HL-60/S4 treated with retinoic acid at 250 ng/mL for 4 days and 3 days (cell line): ENCODE measurements around the gene MORN1.
"Not testable (repeated sequence)": the region's sequence is repeated elsewhere in the genome, so short reads cannot be mapped to it uniquely, and the experiment has no call there.

Source experiments
- in situ Hi-C: fragments of 300-500 bp; cut with MboI; formaldehyde crosslinking; loops from 2 replicates; pipeline ENCODE4 v1.7.0; 2022; ENCODE audit warnings: low sequenced_read_pairs

The MORN1 gene

DNA sequence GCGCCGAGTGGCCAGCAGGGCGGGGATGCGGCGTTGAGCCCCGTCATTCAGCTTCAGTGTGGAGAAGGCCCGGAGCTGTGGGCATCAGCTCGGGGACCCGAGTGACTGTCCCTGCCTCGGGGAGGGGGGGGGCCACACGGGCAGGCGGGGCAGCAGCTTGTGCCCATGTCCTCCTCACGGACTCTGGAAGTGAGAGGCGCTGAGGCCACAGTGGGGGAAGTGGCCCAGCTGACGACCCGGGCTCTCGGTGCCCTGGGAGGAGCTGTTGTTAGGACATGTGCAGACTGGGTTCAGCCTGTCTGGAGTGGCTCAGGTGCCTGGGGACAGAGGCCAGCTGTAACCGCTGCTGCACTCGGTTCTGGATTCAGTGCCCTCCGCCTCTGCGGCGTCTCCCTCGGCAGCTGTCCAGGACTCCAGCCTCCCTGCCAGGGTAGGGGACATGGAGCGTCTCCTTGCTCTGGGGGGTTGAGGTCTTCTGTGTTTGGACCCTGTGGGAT, 92.2 kb downstream of the MORN1 start:
- in situ Hi-C loops: no loop called here

- in situ Hi-C loops: no loop called here
Measured at GRCh38 chr1:2298685-2299084, 92.7 kb downstream of the MORN1 start.

DNA sequence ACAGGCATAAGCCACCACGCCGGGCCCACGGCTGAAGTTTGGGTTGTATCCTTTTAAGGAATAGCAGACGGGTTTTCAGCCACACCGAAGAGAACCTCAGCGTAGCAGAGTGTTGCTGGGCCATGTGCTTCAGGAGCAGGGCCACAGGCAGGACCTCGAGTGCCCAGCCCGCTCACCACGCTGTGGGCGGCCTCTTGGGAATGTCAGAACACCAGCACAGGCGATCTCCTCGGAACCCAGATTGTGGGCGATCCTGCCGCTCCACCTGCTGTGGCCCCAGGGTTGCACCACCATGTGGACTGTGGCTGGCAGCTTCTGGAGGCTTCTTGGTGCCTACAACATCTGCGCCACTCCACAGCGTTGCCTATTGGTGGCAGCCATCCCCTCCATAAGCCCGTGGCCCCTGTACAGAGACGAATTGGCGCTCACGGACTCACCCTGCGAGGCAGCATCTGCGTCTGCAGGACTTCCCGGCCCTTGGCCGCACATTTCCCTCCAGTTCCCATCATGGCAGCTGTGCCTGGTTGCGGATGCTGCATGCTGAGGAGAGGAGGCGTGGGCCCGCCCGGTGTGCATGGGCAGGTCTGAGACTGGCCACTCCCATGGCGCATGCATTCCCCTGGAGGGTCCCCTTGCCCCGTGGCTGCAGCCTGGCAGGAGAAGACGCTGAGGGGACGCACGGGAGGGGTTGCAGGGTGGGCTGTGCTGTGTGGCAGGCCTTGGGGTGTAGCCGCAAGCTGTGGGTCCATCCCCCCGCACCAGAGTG, 93.9 kb downstream of the MORN1 start:
- in situ Hi-C loops: no loop called here

DNA sequence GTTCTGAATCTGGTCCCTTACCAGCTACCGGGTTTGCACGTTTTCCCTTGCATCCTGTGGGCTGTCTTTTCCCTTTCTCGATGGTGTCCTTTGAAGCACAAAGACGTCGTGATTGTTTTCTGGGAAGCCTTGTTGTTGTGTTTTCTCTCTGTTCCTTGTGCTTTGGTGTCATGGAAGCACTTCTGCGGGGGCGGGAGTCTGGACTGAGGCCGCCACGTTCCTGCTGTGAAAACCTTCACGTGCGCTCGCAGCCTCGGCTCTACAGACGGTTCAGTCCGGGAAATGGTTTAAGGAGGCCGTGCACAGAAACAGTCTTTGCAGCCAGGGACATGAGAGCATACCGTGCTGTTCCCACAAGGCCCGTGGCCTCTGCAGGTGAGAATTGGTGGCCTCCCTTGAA, 94.7 kb downstream of the MORN1 start:
- in situ Hi-C loops: no loop called here

DNA sequence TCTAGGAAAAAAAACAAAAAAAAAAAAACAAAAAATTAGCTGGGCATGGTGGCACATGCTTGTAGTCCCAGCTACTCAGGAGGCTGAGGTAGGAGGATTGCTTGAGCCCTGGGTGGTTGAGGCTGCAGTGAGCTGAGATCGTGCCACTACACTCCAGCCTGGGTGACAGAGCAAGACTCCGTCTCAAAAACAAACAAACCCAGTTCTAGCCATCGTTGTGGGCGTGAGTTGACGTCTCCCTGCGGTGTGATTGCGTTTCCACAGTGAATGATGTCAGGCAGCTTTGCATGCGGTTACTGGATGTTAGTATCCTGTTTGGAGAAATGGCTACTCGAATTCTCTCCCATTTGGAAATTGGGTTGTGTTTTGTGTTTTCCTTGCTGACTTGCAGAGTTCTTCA, 95.1 kb downstream of the MORN1 start:
- in situ Hi-C loops: not testable (repeated sequence)

GRCh38 chr1:2295526-2295925, 95.8 kb downstream of the MORN1 start:
- in situ Hi-C loops: no loop called here

GRCh38 chr1:2294725-2295078, 96.7 kb downstream of the MORN1 start:
- in situ Hi-C loops: no loop called here

- in situ Hi-C loops: no loop called here
Measured at GRCh38 chr1:2294033-2294724, 97.2 kb downstream of the MORN1 start.

- in situ Hi-C loops: no loop called here
Measured at GRCh38 chr1:2292725-2293450, 98.5 kb downstream of the MORN1 start.

GRCh38 chr1:2291577-2291976, 99.8 kb downstream of the MORN1 start:
- in situ Hi-C loops: no loop called here

- in situ Hi-C loops: no loop called here
Measured at GRCh38 chr1:2290595-2291510, 100.5 kb downstream of the MORN1 start.

- in situ Hi-C loops: no loop called here
Measured at GRCh38 chr1:2290171-2290578, 101.2 kb downstream of the MORN1 start.

DNA sequence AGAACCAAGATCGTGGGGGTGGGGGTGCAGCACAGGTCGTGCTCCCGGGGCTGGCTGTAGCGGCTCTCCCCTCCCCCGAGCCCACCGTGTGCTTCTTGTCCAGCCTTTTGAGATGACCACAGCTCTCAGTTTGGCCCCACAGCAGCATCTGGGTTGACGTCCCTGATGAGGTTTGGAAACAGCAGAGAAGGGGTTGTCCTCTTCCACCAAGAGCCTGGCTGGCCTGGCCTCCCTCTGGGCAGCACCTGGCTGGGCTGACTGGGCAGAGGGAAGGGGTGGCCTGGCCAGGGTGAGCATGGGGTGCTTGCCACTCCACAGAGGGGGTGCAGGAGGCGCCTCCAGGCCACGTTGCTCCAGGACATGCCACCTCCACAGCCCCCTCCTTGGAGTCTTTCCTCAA, 101.7 kb downstream of the MORN1 start:
- in situ Hi-C loops: no loop called here

DNA sequence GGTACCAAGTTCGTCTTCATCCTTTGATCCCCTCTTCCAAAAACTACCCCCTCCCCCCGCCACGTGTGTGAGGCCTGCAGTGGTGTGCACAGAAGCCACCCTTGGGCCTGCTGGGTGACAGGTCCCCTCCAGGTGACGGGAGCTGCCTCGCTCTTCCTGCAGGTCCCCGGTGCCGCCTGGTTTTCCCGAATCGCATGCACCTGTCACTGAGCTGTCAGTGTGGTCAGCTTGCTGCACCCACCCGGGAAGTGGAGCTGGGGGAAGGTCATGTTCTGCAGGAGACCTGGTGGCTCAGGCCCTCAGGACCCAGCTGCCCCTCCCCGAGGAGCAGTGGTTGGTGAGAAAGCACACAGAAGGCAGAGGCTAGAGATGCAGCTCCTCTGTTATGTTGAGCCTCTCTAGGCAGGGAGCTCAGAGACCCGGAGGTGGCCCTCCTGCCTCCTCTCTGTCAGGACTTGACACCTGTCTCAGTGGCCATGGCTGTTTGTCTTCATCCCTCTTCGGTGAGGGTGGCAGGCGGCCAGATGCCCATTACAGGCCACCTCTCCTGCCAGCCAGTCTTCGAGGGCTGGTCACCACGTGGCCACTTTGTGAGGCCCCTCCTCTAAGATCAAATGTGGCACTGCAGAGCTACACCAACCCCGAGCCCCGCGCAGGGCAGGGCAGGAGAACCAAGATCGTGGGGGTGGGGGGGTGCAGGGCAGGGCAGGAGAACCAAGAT, 102.4 kb downstream of the MORN1 start:
- in situ Hi-C loops: no loop called here

- in situ Hi-C loops: no loop called here
Measured at GRCh38 chr1:2288311-2288710, 103.0 kb downstream of the MORN1 start.

- in situ Hi-C loops: no loop called here
Measured at GRCh38 chr1:2287649-2288048, 103.7 kb downstream of the MORN1 start.

- in situ Hi-C loops: no loop called here
Measured at GRCh38 chr1:2286923-2287322, 104.4 kb downstream of the MORN1 start.

DNA sequence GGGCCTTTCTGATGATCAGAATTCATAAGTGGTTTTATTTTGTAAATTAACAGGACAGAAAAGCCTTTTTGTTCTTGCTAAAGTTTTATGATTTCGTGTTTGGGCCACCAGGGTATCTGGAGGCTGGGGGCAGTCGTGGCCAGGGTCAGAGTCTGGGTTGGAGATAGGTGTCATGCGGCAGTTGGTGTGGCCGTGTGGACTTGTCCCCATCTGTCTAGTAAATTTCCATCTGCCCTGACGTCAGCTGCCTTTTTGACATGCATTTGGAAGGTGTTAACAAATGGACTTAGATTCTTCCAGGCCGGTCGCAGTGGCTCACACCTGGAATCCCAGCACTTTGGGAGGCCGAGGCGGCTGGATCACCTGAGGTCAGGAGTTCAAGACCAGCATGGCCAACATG, 106.4 kb downstream of the MORN1 start:
- in situ Hi-C loops: no loop called here

GRCh38 chr1:2283991-2284895, 107.1 kb downstream of the MORN1 start:
- in situ Hi-C loops: no loop called here
